ENCODE measurements around the gene TENM3. TPM values are rescaled to one million over a fixed set of nuclear protein-coding genes. Genes with fewer than 3 reads are reported as not detected.

Gene TENM3
- total RNA-seq, 3 donors from 2014 or later: 0.58 to 19.2 (median 0.70) TPM

- H3K4me3 ChIP-seq: no peak overlapping the region
- DNase-seq (no peak), ATAC-seq (no peak)
- intact Hi-C loops (cut with DNase I, micrococcal nuclease): no loop called here
- no peaks in the 10 kb centered on the region for H3K4me1 ChIP-seq (ENCODE audit: low read depth)
- H3K36me3 ChIP-seq (ENCODE audit: low read depth): no peaks in the 10 kb centered on the region
- TF ChIP-seq CTCF (IDR thresholded peaks at IDR 0.05): no peak
- no peaks in the 10 kb centered on the region for H3K9me3 ChIP-seq
Measured at GRCh38 chr4:182846036-182846435, 602.8 kb downstream of the TENM3 start.

DNA sequence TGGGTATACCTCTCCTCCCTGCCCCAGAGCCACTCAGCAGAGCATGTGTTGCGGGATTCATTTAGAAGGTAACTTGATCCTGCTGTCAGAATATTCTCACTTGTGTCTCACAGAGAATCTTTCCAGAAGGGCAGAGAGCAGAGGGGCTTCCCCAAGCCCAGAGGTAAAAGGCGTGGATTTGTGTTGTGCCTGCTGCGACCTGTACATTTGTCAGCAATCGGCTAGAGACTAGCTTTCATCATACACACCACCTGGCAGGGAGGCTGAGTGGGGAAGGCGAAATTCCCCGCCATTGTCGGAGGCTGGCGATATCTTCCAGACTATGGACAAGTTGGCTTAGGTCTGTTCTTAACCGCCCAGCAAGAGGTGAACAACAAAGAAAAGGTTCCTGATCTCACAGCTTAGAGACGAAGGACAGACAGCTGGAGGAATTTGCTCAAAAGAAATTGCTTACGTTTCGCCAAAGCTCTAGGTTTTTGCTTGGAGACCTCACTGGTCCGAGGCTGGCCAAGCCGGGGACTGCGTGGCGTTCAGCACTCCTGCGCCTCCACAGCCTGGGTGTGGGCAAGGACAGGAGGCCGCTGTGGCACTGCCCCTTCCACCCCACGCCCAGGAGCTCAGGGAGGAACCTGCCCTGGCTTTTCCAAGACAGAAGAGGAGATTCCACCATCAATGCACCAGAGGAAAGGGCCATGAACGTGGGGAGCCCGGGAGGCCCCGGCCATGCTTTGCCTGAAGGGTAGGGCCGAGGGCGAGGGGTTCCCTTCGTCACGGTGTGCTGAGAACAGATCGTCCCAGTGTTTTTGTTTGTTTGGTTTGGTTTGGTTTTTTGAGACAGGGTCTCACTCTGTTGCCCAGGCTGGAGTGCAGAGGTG is 604.6 kb downstream of the TENM3 start:
- Histone ChIP-seq H3K4me3 (no peak overlapping the region), H3K9me3 (no peaks in the 10 kb centered on the region), H3K4me1 (ENCODE audit: low read depth) (no peaks in the 10 kb centered on the region), H3K36me3 (ENCODE audit: low read depth) (no peaks in the 10 kb centered on the region)
- no peak for DNase-seq
- intact Hi-C loops (cut with DNase I, micrococcal nuclease): no loop called here
- no peak for TF ChIP-seq CTCF (IDR thresholded peaks at IDR 0.05)
- ATAC-seq: no peak

- ATAC-seq: no peak
- intact Hi-C loops (cut with DNase I, micrococcal nuclease): no loop called here
Measured at GRCh38 chr4:182848685-182849084, 605.5 kb downstream of the TENM3 start.

More at GRCh38 chr4:182848685-182849084, 605.5 kb downstream of the TENM3 start:
- Histone ChIP-seq H3K4me1 (ENCODE audit: low read depth) (no peaks in the 10 kb centered on the region), H3K36me3 (ENCODE audit: low read depth) (no peaks in the 10 kb centered on the region), H3K9me3 (no peaks in the 10 kb centered on the region), H3K4me3 (no peak overlapping the region)
- DNase-seq: no peak
- no peak for TF ChIP-seq CTCF (IDR thresholded peaks at IDR 0.05)

Data from mucosa of descending colon (tissue), 3 donors.